Measurements from ENCODE around the gene ABLIM3.

DNA sequence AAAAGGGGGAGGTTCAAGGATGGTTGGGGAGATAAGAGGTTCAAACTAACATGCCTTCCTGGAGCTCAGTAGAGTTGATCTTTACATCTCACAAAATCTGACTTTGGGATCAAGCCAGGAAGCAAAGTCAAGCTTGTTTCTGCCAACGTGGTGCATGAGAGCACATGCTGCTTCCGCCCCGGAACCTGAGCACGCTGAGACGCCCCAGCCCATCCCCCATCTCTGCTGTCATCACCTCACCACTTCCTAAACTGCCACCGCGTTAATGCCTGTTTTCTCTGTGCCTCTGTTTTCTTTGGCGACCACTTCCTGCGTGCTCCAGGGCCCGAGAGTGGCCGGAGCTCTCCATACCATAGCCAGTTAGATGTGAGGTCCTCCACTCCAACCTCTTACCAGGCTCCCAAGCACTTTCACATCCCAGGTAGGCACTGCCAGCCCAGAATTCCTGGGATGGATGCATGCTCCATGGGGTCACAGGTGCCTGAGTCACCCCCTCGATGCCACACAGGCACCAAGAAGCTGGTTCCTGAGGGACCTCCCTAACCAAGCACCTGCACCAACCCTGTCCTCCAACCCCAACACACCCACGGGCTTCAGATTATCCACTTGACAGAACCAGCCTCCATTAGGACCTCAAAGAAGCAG lies 99.2 kb downstream of the ABLIM3 start:
- TF ChIP-seq CTCF (conservative IDR thresholded peaks at IDR 0.05): no peak
- TF ChIP-seq EZH2 (IDR thresholded peaks at IDR 0.05; ENCODE audit: low read depth): no peak
